ENCODE results near the gene ABCA4. TPM values are rescaled to one million over a fixed set of nuclear protein-coding genes. Genes with fewer than 3 reads are reported as not detected.

The ABCA4 gene
- total RNA-seq, 1 experiment from 2014 or later: 1.5 TPM

DNA sequence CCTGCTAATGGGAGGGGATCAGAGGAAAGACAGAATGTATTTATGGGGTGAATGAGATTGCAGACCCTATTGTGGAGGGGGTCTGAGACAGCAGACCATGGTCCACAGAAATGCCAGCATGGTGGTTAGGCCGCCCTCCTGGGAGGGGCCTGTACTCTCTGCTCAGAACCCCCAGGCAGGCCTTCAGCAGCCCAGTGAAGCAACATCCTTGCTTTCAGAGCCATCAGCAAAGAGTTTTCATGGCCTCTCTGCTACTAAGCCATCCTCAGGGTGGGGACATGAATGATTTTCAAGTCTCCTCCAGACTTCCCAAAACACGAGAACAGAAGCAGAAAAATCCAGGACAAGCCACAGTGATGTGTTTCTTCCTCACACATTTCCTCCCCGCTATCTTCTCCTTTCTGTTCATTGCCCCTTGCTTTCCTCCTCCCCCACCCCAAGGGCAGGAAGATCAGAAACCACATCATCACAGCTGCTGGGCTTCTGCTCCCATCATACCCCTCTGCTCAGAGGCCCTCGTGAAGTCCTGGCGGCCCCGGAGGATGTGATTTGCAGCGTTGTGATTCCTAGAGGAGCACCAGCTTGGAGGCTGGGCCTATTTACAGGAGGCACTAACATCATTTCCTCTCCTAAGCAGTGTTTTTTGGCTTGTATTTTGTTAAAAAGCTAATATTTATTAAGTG is 48.0 kb downstream of the ABCA4 start:
- ChIA-PET POLR2A (no interaction called here), CTCF (no interaction called here)
- in situ Hi-C loops (cut with HindIII; ENCODE audit: low pct_unique_long_range_greater_than_20kb, low sequenced_read_pairs) (loop anchor here (10.0 kb wide), 1 partner anchor 72 kb away; no protein-coding TSS in a partner anchor), intact Hi-C loops (cut with micrococcal nuclease; ENCODE audit: unreplicated experiment) (no loop called here)
- Histone ChIP-seq H3K4me3 (ENCODE audit: low read depth in 2 of 2, low read length in 2 of 2) (no peak overlapping the region), H3K27ac (ENCODE audit: low read length) (peak overlapping the region; percentile 99), H3K36me3 (ENCODE audit: control insufficient read depth, insufficient read depth, low read length) (no peaks in the 10 kb centered on the region), H3K4me1 (ENCODE audit: control insufficient read depth, insufficient read depth, low read length) (peaks cover 37% of the 10 kb centered on the region), H3K9me3 (ENCODE audit: control insufficient read depth, insufficient read depth, low read depth, low read length) (no peaks in the 10 kb centered on the region), H3K27me3 (ENCODE audit: control insufficient read depth, insufficient read depth, low read length) (no peaks in the 10 kb centered on the region)
- DNase-seq (ENCODE audit: low read depth, low spot score): no peak
- no peak for ATAC-seq
- BruUV-seq (replicated peaks): no TSS peak
- TF ChIP-seq SIN3A (IDR thresholded peaks at IDR 0.05; ENCODE audit: borderline replicate concordance, insufficient read depth, low read depth, low read length): no peak
- TF ChIP-seq, protein P1, sequence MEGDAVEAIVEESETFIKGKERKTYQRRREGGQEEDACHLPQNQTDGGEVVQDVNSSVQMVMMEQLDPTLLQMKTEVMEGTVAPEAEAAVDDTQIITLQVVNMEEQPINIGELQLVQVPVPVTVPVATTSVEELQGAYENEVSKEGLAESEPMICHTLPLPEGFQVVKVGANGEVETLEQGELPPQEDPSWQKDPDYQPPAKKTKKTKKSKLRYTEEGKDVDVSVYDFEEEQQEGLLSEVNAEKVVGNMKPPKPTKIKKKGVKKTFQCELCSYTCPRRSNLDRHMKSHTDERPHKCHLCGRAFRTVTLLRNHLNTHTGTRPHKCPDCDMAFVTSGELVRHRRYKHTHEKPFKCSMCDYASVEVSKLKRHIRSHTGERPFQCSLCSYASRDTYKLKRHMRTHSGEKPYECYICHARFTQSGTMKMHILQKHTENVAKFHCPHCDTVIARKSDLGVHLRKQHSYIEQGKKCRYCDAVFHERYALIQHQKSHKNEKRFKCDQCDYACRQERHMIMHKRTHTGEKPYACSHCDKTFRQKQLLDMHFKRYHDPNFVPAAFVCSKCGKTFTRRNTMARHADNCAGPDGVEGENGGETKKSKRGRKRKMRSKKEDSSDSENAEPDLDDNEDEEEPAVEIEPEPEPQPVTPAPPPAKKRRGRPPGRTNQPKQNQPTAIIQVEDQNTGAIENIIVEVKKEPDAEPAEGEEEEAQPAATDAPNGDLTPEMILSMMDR (IDR thresholded peaks at IDR 0.05): no peak

DNA sequence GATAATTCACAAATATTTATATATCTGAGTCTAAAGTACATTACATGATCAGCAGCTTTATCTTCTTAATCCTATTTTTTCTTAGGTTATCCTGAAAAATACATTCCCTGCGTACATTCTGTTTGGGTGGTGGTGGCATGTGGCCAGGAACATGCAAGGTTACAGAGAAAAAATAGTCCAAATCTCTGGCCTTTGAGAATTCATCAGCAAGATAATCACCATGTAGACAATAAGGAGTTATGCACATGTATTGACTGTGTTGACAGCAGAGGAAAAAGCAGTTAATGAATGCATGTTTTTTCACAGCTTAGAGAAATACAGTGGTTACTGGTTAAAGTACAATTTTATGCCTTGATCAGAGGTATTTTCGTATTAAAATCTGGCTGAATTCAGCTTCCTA is 49.0 kb downstream of the ABCA4 start:
- intact Hi-C loops (cut with micrococcal nuclease; ENCODE audit: unreplicated experiment): no loop called here
- no TSS peak for BruUV-seq (replicated peaks)
- CTCF ChIA-PET: no interaction called here
- POLR2A ChIA-PET: no interaction called here
- peak overlapping the region; percentile 99 for H3K27ac ChIP-seq (ENCODE audit: low read length)
- DNase-seq (ENCODE audit: low read depth, low spot score): no peak
- no peak overlapping the region for H3K4me3 ChIP-seq (ENCODE audit: low read depth in 2 of 2, low read length in 2 of 2)
- peaks cover 47% of the 10 kb centered on the region for H3K4me1 ChIP-seq (ENCODE audit: control insufficient read depth, insufficient read depth, low read length)
- in situ Hi-C loops (cut with HindIII; ENCODE audit: low pct_unique_long_range_greater_than_20kb, low sequenced_read_pairs): loop anchor here (10.0 kb wide), 1 partner anchor 73 kb away; no protein-coding TSS in a partner anchor
- no peak for ATAC-seq
- H3K36me3 ChIP-seq (ENCODE audit: control insufficient read depth, insufficient read depth, low read length): no peaks in the 10 kb centered on the region
- no peaks in the 10 kb centered on the region for H3K9me3 ChIP-seq (ENCODE audit: control insufficient read depth, insufficient read depth, low read depth, low read length)
- TF ChIP-seq TCF7L2 (IDR thresholded peaks at IDR 0.05; ENCODE audit: low read depth, low read length): no peak
- TF ChIP-seq, protein P2, sequence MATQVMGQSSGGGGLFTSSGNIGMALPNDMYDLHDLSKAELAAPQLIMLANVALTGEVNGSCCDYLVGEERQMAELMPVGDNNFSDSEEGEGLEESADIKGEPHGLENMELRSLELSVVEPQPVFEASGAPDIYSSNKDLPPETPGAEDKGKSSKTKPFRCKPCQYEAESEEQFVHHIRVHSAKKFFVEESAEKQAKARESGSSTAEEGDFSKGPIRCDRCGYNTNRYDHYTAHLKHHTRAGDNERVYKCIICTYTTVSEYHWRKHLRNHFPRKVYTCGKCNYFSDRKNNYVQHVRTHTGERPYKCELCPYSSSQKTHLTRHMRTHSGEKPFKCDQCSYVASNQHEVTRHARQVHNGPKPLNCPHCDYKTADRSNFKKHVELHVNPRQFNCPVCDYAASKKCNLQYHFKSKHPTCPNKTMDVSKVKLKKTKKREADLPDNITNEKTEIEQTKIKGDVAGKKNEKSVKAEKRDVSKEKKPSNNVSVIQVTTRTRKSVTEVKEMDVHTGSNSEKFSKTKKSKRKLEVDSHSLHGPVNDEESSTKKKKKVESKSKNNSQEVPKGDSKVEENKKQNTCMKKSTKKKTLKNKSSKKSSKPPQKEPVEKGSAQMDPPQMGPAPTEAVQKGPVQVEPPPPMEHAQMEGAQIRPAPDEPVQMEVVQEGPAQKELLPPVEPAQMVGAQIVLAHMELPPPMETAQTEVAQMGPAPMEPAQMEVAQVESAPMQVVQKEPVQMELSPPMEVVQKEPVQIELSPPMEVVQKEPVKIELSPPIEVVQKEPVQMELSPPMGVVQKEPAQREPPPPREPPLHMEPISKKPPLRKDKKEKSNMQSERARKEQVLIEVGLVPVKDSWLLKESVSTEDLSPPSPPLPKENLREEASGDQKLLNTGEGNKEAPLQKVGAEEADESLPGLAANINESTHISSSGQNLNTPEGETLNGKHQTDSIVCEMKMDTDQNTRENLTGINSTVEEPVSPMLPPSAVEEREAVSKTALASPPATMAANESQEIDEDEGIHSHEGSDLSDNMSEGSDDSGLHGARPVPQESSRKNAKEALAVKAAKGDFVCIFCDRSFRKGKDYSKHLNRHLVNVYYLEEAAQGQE (IDR thresholded peaks at IDR 0.05; ENCODE audit: insufficient read depth in 1 of 2, low read depth in 2 of 2, low read length in 1 of 2): no peak
- no peak for TF ChIP-seq SIN3A (IDR thresholded peaks at IDR 0.05; ENCODE audit: borderline replicate concordance, insufficient read depth, low read depth, low read length)
- no peak for TF ChIP-seq POLR2AphosphoS5 (IDR thresholded peaks at IDR 0.05; ENCODE audit: low read depth, low read length)
- TF ChIP-seq, protein P1 (IDR thresholded peaks at IDR 0.05): no peak
- H3K27me3 ChIP-seq (ENCODE audit: control insufficient read depth, insufficient read depth, low read length): no peaks in the 10 kb centered on the region

Data from Panc1 (cell line).